NCI-H2107 (cell line): ENCODE results near the gene VPS33A.
A peak's percentile ranks its signal among the peaks of the same experiment; 100 is the strongest.
"Not testable (repeated sequence)": the region's sequence is repeated elsewhere in the genome, so short reads cannot be mapped to it uniquely, and the experiment has no call there.

Source experiments
- DNase-seq: peaks from one replicate; lab custom pipeline; 2025; lab: John Stamatoyannopoulos, UW

The VPS33A gene

GRCh38 chr12:122266230-122266901 lies at the start of gene VPS33A:
TSS of gene VPS33A (minus strand) at chr12:122266494. CDS start at chr12:122266408, 86 bp downstream.
- DNase-seq = peak; percentile 98

- DNase-seq = no peak
Measured at GRCh38 chr12:122312926-122313325, 46.6 kb upstream of the VPS33A start.

GRCh38 chr12:122311696-122312095 lies 45.4 kb upstream of the VPS33A start:
- DNase-seq = no peak

GRCh38 chr12:122310626-122311333 lies 44.5 kb upstream of the VPS33A start:
- DNase-seq = no peak

- no peak for DNase-seq
Measured at GRCh38 chr12:122309564-122310121, 43.3 kb upstream of the VPS33A start.

- no peak for DNase-seq
Measured at GRCh38 chr12:122308811-122309210, 42.5 kb upstream of the VPS33A start.

GRCh38 chr12:122306407-122306806 lies 40.1 kb upstream of the VPS33A start:
- no peak for DNase-seq

- DNase-seq = no peak
Measured at GRCh38 chr12:122304924-122305323, 38.6 kb upstream of the VPS33A start.

- no peak for DNase-seq
Measured at GRCh38 chr12:122303068-122303467, 36.8 kb upstream of the VPS33A start.

GRCh38 chr12:122298071-122298748 lies 31.9 kb upstream of the VPS33A start:
- DNase-seq = no peak

GRCh38 chr12:122297494-122297893 lies 31.2 kb upstream of the VPS33A start:
- no peak for DNase-seq

GRCh38 chr12:122295877-122296276 lies 29.6 kb upstream of the VPS33A start:
- DNase-seq = no peak

- DNase-seq = no peak
Measured at GRCh38 chr12:122293081-122293480, 26.8 kb upstream of the VPS33A start.

- no peak for DNase-seq
Measured at GRCh38 chr12:122291431-122291830, 25.1 kb upstream of the VPS33A start.

- no peak for DNase-seq
Measured at GRCh38 chr12:122283680-122284079, 17.4 kb upstream of the VPS33A start.

- DNase-seq = no peak
Measured at GRCh38 chr12:122282061-122282460, 15.8 kb upstream of the VPS33A start.

- DNase-seq = no peak
Measured at GRCh38 chr12:122276242-122276641, 9.9 kb upstream of the VPS33A start.

- DNase-seq = no peak
Measured at GRCh38 chr12:122275459-122275858, 9.2 kb upstream of the VPS33A start.

- peak; percentile 31 for DNase-seq
Measured at GRCh38 chr12:122265886-122266229, 436 bp downstream of the VPS33A start.

- DNase-seq = no peak
Measured at GRCh38 chr12:122265476-122265875, 818 bp downstream of the VPS33A start.

- not testable (repeated sequence) for DNase-seq
Measured at GRCh38 chr12:122260735-122261134, 5.6 kb downstream of the VPS33A start.

- DNase-seq = not testable (repeated sequence)
Measured at GRCh38 chr12:122258939-122259338, 7.4 kb downstream of the VPS33A start.

- not testable (repeated sequence) for DNase-seq
Measured at GRCh38 chr12:122258462-122258861, 7.8 kb downstream of the VPS33A start.
